Measurements from ENCODE around the gene TMEM175. TPM values are rescaled to one million over a fixed set of nuclear protein-coding genes. Genes with fewer than 3 reads are reported as not detected.
"Not testable (repeated sequence)": the region's sequence is repeated elsewhere in the genome, so short reads cannot be mapped to it uniquely, and the experiment has no call there.

The TMEM175 gene
- total RNA-seq, 1 experiment from 2014 or later: 8.8 TPM

- no peak for DNase-seq (ENCODE audit: low read depth in 1 of 2, low spot score in 2 of 2)
- Histone ChIP-seq H3K27me3 (replicated peaks) (no peaks in the 10 kb centered on the region), H3K4me1 (replicated peaks) (peaks cover 11% of the 10 kb centered on the region), H3K27ac (no peak overlapping the region), H3K4me3 (no peak overlapping the region), H3K9me3 (replicated peaks) (no peaks in the 10 kb centered on the region), H3K36me3 (no peaks in the 10 kb centered on the region)
Measured at GRCh38 chr4:974668-975067, 42.4 kb downstream of the TMEM175 start.

GRCh38 chr4:976016-976415 is 43.8 kb downstream of the TMEM175 start:
- not testable (repeated sequence) for DNase-seq (ENCODE audit: low read depth in 1 of 2, low spot score in 2 of 2); H3K27ac ChIP-seq; H3K36me3 ChIP-seq; H3K27me3 ChIP-seq (replicated peaks); H3K9me3 ChIP-seq (replicated peaks); H3K4me3 ChIP-seq
- peaks cover 11% of the 10 kb centered on the region for H3K4me1 ChIP-seq (replicated peaks)

GRCh38 chr4:978957-979701 is 46.9 kb downstream of the TMEM175 start:
- H3K4me3 ChIP-seq: no peak overlapping the region
- no peaks in the 10 kb centered on the region for H3K36me3 ChIP-seq
- DNase-seq (ENCODE audit: low read depth in 1 of 2, low spot score in 2 of 2): no peak
- no peak overlapping the region for H3K27ac ChIP-seq
- no peaks in the 10 kb centered on the region for H3K9me3 ChIP-seq (replicated peaks)
- H3K4me1 ChIP-seq (replicated peaks): no peaks in the 10 kb centered on the region
- H3K27me3 ChIP-seq (replicated peaks): no peaks in the 10 kb centered on the region

- no peaks in the 10 kb centered on the region for H3K9me3 ChIP-seq (replicated peaks)
- H3K27ac ChIP-seq: no peak overlapping the region
- H3K36me3 ChIP-seq: no peaks in the 10 kb centered on the region
- no peaks in the 10 kb centered on the region for H3K4me1 ChIP-seq (replicated peaks)
- H3K4me3 ChIP-seq: no peak overlapping the region
- no peak for DNase-seq (ENCODE audit: low read depth in 1 of 2, low spot score in 2 of 2)
- no peaks in the 10 kb centered on the region for H3K27me3 ChIP-seq (replicated peaks)
Measured at GRCh38 chr4:982291-982690, 50.0 kb downstream of the TMEM175 start.

GRCh38 chr4:982814-983213 is 50.6 kb downstream of the TMEM175 start:
- H3K9me3 ChIP-seq (replicated peaks): no peaks in the 10 kb centered on the region
- H3K4me3 ChIP-seq: no peak overlapping the region
- no peaks in the 10 kb centered on the region for H3K36me3 ChIP-seq
- no peak overlapping the region for H3K27ac ChIP-seq
- no peak for DNase-seq (ENCODE audit: low read depth in 1 of 2, low spot score in 2 of 2)
- no peaks in the 10 kb centered on the region for H3K4me1 ChIP-seq (replicated peaks)
- no peaks in the 10 kb centered on the region for H3K27me3 ChIP-seq (replicated peaks)

GRCh38 chr4:984336-985054 is 52.2 kb downstream of the TMEM175 start:
- Histone ChIP-seq H3K9me3 (replicated peaks) (no peaks in the 10 kb centered on the region), H3K4me1 (replicated peaks) (no peaks in the 10 kb centered on the region), H3K27me3 (replicated peaks) (no peaks in the 10 kb centered on the region), H3K4me3 (no peak overlapping the region), H3K36me3 (no peaks in the 10 kb centered on the region), H3K27ac (no peak overlapping the region)
- DNase-seq (ENCODE audit: low read depth in 1 of 2, low spot score in 2 of 2): no peak

GRCh38 chr4:985123-985830 is 53.0 kb downstream of the TMEM175 start:
- H3K4me3 ChIP-seq: no peak overlapping the region
- no peaks in the 10 kb centered on the region for H3K36me3 ChIP-seq
- no peaks in the 10 kb centered on the region for H3K4me1 ChIP-seq (replicated peaks)
- H3K27me3 ChIP-seq (replicated peaks): no peaks in the 10 kb centered on the region
- H3K9me3 ChIP-seq (replicated peaks): no peaks in the 10 kb centered on the region
- no peak for DNase-seq (ENCODE audit: low read depth in 1 of 2, low spot score in 2 of 2)
- no peak overlapping the region for H3K27ac ChIP-seq

GRCh38 chr4:986428-986878 is 54.2 kb downstream of the TMEM175 start:
- no peaks in the 10 kb centered on the region for H3K9me3 ChIP-seq (replicated peaks)
- H3K36me3 ChIP-seq: no peaks in the 10 kb centered on the region
- DNase-seq (ENCODE audit: low read depth in 1 of 2, low spot score in 2 of 2): no peak
- peak overlapping the region; percentile 52 for H3K4me3 ChIP-seq
- no peaks in the 10 kb centered on the region for H3K27me3 ChIP-seq (replicated peaks)
- no peak overlapping the region for H3K27ac ChIP-seq
- no peaks in the 10 kb centered on the region for H3K4me1 ChIP-seq (replicated peaks)

GRCh38 chr4:986879-987623 is 54.8 kb downstream of the TMEM175 start, which contains the start of gene IDUA:
Gene IDUA (plus strand): TSS chr4:987044. CDS start chr4:987085, 41 bp downstream.
- H3K36me3 ChIP-seq: no peaks in the 10 kb centered on the region
- no peaks in the 10 kb centered on the region for H3K4me1 ChIP-seq (replicated peaks)
- DNase-seq (ENCODE audit: low read depth in 1 of 2, low spot score in 2 of 2): peak in 1 of 2 experiments; percentile 31
- no peaks in the 10 kb centered on the region for H3K9me3 ChIP-seq (replicated peaks)
- H3K4me3 ChIP-seq: peak within 1 kb of the TSS; percentile 52
- no peaks in the 10 kb centered on the region for H3K27me3 ChIP-seq (replicated peaks)
- H3K27ac ChIP-seq: no peak within 1 kb of the TSS

GRCh38 chr4:987624-988513 is 55.6 kb downstream of the TMEM175 start:
- Histone ChIP-seq H3K36me3 (no peaks in the 10 kb centered on the region), H3K27me3 (replicated peaks) (no peaks in the 10 kb centered on the region), H3K4me3 (peak overlapping the region; percentile 52), H3K27ac (no peak overlapping the region), H3K9me3 (replicated peaks) (no peaks in the 10 kb centered on the region), H3K4me1 (replicated peaks) (no peaks in the 10 kb centered on the region)
- DNase-seq (ENCODE audit: low read depth in 1 of 2, low spot score in 2 of 2): no peak

GRCh38 chr4:988726-989721 is 56.8 kb downstream of the TMEM175 start:
- DNase-seq (ENCODE audit: low read depth in 1 of 2, low spot score in 2 of 2): no peak
- Histone ChIP-seq H3K4me3 (no peak overlapping the region), H3K27me3 (replicated peaks) (no peaks in the 10 kb centered on the region), H3K9me3 (replicated peaks) (no peaks in the 10 kb centered on the region), H3K4me1 (replicated peaks) (no peaks in the 10 kb centered on the region), H3K27ac (no peak overlapping the region), H3K36me3 (no peaks in the 10 kb centered on the region)

All from SJSA1 (cell line).